Activated naive CD4-positive, alpha-beta T cell treated with anti-CD3 and anti-CD28 coated beads, Interleukin-2, amount 10 ng/mL, durations not matched to agents 5 hours and 36 hours (primary cell): ENCODE measurements around the gene GNAI2. TPM values are rescaled to one million over a fixed set of nuclear protein-coding genes. Genes with fewer than 3 reads are reported as not detected.

Experiments used
- microRNA-seq: library from miRNA; unstranded; fragments of <30 nt; microRNA quantifications from one replicate; pipeline ENCODE4 v1.2.0, GENCODE V29; 2022; ENCODE audit warnings: borderline microRNAs expressed, borderline replicate concordance
- total RNA-seq, 2 experiments: library from RNA; stranded (reverse); gene quantifications; one replicate each; pipeline ENCODE4 v1.2.3, GENCODE V29; 2021

Gene GNAI2
- 100 to 1,000 TPM; 372 to 387 TPM for total RNA-seq

DNA sequence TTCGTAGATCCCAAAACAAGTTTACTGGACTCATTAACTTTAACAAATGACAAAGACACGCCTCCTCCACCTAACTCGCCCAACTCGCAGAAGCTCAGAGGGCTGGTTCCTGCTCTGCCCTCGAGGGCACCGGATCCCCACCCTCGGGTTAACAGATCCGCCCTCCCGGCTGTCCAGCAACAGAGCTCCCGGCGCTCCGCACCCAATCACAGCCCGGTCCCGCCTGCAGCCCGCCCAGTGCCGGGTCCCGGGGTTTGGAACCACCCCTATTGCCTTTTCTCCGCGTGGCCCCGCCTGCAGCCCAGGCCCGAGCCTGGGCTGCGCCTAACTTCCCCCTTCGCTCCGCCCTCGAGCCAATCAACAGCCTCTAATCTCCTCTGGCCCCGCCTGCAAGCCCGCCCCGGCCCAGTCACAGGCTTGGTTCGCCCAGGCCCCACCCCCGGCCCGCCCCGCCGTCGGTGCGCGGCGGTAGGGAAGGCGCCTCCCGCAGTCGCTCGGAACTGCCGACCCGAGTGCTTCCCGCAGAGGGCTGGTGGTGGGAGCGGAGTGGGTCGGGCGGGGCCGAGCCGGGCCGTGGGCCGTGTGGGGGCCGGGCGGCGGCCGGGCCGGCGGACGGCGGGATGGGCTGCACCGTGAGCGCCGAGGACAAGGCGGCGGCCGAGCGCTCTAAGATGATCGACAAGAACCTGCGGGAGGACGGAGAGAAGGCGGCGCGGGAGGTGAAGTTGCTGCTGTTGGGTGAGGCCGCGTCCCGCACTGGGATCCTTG, at the start of gene GNAI2:
GNAI2 (plus strand) TSS at position 489 of the 768 bp plus-strand sequence; CDS start at position 621, 132 bp downstream.

DNA sequence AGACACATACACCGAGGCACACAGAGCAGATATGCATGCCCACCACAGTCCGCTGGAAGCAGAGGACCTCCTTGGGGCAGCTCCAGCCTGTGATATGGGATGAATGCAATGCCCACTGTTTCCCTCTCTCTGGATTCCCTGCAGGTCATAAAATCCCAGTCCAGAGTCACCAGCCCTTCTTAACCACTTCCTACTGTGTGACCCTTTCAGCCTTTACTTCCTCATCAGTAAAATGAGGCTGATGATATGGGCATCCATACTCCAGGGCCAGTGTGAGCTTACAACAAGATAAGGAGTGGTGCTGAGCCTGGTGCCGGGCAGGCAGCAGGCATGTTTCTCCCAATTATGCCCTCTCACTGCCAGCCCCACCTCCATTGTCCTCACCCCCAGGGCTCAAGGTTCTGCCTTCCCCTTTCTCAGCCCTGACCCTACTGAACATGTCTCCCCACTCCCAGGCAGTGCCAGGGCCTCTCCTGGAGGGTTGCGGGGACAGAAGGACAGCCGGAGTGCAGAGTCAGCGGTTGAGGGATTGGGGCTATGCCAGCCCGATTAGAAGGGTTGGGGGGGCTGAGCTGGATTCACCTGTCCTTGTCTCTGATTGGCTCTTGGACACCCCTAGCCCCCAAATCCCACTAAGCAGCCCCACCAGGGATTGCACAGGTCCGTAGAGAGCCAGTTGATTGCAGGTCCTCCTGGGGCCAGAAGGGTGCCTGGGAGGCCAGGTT, 44.9 kb upstream of the GNAI2 start, which contains the start of gene GNAT1:
GNAT1 (plus strand) TSS at position 675 of the 725 bp plus-strand sequence. CDS start 116 bp downstream, outside the sequence.

DNA sequence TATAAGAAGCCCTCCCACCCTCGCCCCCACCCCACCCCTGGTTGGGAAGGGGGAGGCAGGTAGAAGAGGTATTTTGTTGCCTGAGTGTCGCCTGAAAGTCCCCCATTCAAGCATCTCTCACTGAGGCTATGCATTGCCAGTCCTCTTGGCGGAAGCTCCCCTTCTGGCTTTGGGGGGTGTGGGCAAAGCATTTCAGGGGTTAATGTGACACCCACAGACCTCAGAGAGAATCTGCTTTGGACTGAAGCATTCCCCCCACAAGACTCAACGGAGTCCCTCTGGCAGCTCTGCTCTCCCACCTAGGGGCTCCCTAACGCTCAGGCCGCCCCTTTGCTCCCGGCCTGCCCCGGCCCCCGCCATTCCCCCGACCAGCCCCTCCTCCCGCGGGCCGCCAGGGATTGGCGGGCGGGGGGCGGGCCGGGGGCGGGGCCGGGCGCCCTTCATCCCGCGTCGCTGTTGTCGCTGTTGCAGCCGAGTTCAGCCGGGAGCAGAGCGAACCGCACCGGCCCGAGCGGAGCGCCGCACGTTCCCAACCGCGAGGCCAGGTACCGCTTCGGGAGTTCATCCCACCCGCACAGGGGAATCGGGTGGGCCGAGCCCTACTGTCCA, 31.1 kb upstream of the GNAI2 start, which contains the start of gene SLC38A3:
SLC38A3 (plus strand) TSS at position 468 of the 609 bp plus-strand sequence. CDS start 8,929 bp downstream, outside the sequence.

DNA sequence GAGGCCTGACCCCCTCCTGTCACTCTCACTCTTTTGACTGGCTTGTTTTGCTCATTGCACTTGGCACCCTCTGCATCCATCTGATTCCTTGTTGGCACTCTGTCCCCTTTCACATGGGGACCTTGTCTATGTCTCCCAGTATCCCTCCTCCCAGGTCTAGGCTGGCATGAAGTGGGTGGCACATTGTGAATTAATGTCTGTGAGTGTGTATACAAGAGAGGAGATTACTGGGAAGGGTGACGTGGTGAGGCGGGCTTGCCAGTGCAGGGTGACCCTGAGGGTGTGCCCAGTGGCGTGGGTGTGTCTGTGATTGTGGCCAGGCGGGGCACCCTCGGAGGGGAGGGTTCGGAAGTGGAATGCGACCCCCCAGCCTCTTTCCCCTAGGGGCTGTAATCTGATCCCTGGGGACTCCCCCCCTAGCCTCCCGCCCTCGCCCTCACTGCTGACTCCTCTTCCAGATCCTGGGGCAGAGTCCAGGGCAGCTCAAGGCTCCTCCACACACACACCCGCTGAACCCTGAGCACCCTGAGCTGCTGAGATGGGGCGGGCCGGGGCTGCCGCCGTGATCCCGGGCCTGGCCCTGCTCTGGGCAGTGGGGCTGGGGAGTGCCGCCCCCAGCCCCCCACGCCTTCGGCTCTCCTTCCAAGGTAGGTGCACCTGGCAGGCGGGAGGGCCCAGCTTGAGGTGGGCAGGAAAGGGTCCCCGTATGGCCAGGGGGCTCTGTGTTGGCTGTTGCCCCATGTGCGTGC, 32.9 kb downstream of the GNAI2 start, which contains the start of gene SEMA3B:
SEMA3B (plus strand) TSS at position 445 of the 749 bp plus-strand sequence; CDS start at position 539, 94 bp downstream.

DNA sequence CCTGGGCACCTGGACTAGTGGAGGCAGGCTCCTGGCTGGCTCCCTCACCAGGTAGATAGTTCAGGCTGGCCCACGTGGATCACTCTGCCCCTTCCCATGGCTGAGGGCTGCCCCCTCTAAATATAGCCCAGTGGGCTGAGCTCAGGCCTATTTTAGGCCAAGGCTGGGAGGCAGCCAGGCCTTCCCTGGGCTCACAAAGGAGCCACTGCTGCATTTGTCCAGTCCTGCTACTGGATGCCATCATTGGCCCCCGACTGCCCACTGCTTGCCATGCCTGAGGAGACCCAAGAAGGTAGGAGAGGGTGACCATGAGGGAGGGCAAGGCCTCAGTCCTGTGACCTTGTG, 42.8 kb downstream of the GNAI2 start, which contains the start of gene LSMEM2:
LSMEM2 (plus strand) TSS at position 208 of the 345 bp plus-strand sequence; CDS start at position 235, 27 bp downstream.

DNA sequence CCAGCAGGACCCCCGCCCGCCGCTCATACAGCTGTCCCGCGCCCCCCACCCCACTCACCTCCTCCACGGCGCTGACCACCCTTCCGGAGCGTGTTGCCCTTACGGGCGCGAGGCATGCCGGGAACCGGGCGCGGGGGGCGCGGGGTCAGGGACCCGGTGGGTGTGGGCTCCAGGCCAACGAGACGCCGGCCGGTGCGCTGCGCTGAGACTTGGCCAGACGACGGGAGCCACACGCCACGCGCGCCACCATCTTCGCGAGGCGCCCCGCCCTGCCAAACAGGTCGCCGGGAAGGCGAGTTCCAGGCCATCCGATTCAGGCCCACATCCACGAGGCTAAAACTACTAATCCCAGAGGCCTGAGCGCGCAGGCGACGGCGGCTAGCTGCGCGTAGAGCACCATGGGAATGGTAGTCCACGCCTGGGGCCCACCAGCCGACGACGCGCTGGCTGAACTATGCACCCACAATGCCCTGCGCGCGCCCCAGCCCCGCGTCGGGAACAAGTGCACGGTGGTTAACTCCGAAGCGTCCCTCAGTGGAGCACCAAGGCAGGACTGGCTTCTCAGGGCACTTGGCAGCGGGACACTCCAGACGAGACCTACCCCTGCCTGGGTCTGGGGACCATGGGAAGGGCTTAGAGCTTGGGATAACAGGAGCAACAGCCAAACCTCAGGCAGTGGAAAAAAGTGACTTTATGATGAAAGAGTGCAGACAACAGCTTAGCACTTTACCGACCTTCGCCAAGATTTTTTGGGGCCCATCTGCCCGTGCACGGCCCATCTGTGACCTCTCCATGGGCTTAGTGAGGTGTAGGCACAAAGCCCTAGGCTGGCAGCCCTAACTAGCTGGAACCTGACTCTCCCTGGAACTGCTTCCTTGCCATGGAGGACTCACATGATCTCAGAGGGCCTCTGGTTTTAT, 56.4 kb downstream of the GNAI2 start, which contains the start of gene IFRD2:
IFRD2 (minus strand) TSS at position 271 of the 920 bp plus-strand sequence; CDS start at position 116, 155 bp downstream.

DNA sequence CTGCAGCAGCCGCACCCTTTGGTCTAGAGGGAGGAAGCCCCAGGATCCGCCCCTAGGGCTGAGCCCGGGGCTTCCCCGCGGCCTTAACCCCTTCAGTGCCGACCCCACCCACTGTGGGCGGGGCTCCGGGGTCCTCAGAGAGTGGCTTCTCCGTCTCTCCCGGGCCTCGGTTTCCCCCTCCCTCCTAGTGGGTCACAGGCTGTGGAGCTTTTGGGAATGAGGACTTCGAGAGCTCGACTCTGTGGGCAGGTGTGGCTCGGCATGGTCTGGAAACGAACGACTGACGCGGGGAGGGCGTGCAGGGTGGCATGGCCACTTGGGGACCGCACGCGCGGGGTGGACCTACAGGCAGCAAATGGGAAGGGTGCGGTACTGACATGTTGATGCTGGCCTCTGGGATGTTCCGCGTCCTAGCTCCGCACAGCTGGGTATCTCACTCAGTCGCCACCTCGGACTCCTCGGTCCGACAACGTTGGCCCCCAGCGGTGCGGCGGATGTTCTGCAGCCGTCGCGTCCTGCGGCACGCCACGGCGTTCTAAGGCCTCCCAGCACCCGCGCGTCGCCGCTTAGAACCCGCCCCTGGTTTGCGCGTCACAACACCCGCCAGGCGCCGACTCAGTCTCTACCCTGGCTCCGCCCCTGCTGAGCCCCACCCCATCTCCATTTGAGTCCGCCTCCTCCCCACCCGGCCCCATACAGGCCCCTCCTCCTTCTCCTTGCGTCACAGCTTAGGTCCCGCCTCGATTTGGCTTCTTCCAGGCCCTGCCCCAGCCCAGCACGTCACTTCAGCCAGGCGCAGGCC, 63.0 kb downstream of the GNAI2 start, which contains the start of the genes HYAL3 and NAA80:
HYAL3 (minus strand) TSS at position 570 of the 802 bp plus-strand sequence. CDS start 3,803 bp downstream, outside the sequence.
NAA80 (minus strand) TSS at position 570 of the 802 bp plus-strand sequence. CDS start 1,942 bp downstream, outside the sequence.

DNA sequence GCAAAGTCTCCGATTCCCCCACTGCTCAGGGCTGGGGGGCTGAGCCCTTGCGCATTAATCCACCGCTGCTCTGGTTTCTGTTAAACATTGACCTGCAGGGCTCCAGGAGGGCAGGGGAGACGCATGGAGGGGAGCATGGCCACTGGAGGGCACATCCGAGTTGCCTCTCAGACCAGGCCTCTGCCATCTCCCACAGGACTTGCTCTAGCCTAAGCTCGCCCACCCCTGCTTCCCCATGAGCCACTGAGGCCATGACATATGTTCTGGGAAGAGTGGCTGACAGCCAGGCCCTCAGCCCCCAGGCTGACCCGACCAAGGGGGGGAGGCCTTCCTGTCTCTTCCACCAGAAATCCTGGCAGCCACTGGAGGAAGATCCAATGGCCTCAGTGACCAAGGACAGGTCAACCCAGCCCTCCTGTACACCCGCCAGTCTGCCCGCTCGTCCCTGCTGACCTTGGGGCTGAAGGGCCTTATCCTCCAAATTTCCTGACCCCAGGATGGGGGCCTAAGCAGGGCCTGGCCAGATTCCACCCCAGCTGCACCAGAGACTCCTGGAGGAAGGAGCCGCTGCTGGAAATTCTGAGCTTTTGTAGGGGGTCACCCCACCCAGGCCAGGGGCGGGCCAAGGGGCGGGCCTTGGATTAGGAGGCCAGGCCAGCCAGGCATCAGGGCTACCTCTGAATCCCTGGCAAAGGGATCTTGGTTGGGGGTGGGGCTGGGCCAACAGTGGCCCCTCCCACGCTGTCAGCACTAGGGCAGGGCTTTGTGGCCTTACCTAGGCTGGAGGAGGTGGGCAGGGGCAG, 67.2 kb downstream of the GNAI2 start, which contains the start of gene HYAL1:
HYAL1 (minus strand) TSS at position 562 of the 803 bp plus-strand sequence. CDS start 618 bp downstream, outside the sequence.

Small RNA genes within 50 kb of the gene (microRNA-seq; reads per million reads assigned to microRNA genes)
- gene MIR5787: not detected

Other genes with a start within 250 kb of the GNAI2 start
- 100 to 1,000 TPM; 204 to 206 TPM for gene RBM5, start 147.3 kb upstream of the GNAI2 start, total RNA-seq
- not detected for gene SEMA3F, start 80.9 kb upstream of the GNAI2 start, total RNA-seq
- gene GNAT1, start 44.6 kb upstream of the GNAI2 start, total RNA-seq: not detected
- gene SLC38A3, start 30.9 kb upstream of the GNAI2 start, total RNA-seq: not detected
- under 1 TPM; 0.30 to 0.34 TPM for gene SEMA3B, start 32.9 kb downstream of the GNAI2 start, total RNA-seq
- not detected for gene LSMEM2, start 42.9 kb downstream of the GNAI2 start, total RNA-seq
- 10 to 100 TPM; 54.2 to 58.4 TPM for gene IFRD2, start 56.2 kb downstream of the GNAI2 start, total RNA-seq
- 1 to 10 TPM; 6.3 to 7.0 TPM for gene HYAL3, start 63.2 kb downstream of the GNAI2 start, total RNA-seq
- gene NAA80, start 63.2 kb downstream of the GNAI2 start, total RNA-seq: 10 to 100 TPM; 33.2 to 35.3 TPM
- under 1 TPM; 0.24 to 0.40 TPM for gene HYAL1, start 67.4 kb downstream of the GNAI2 start, total RNA-seq
- 1 to 10 TPM; 4.0 to 6.0 TPM for gene HYAL2, start 86.5 kb downstream of the GNAI2 start, total RNA-seq
- 10 to 100 TPM; 15.5 TPM for gene TUSC2, start 92.0 kb downstream of the GNAI2 start, total RNA-seq
- gene RASSF1, start 104.6 kb downstream of the GNAI2 start, total RNA-seq: 100 to 1,000 TPM in 1 of 2 experiments, 10 to 100 TPM in 1; 96.2 to 102 TPM
- gene ZMYND10, start 109.5 kb downstream of the GNAI2 start, total RNA-seq: 1 to 10 TPM; 2.2 to 3.0 TPM
- 10 to 100 TPM; 44.2 to 45.0 TPM for gene NPRL2, start 114.6 kb downstream of the GNAI2 start, total RNA-seq
- 10 to 100 TPM; 33.7 to 35.8 TPM for gene CYB561D2, start 114.7 kb downstream of the GNAI2 start, total RNA-seq
- gene TMEM115, start 123.3 kb downstream of the GNAI2 start, total RNA-seq: 10 to 100 TPM; 19.0 to 19.8 TPM